ENCODE data around the gene REV1.
A peak's percentile ranks its signal among the peaks of the same experiment; 100 is the strongest.
"Not testable (repeated sequence)": the region's sequence is repeated elsewhere in the genome, so short reads cannot be mapped to it uniquely, and the experiment has no call there.

REV1 gene

DNA sequence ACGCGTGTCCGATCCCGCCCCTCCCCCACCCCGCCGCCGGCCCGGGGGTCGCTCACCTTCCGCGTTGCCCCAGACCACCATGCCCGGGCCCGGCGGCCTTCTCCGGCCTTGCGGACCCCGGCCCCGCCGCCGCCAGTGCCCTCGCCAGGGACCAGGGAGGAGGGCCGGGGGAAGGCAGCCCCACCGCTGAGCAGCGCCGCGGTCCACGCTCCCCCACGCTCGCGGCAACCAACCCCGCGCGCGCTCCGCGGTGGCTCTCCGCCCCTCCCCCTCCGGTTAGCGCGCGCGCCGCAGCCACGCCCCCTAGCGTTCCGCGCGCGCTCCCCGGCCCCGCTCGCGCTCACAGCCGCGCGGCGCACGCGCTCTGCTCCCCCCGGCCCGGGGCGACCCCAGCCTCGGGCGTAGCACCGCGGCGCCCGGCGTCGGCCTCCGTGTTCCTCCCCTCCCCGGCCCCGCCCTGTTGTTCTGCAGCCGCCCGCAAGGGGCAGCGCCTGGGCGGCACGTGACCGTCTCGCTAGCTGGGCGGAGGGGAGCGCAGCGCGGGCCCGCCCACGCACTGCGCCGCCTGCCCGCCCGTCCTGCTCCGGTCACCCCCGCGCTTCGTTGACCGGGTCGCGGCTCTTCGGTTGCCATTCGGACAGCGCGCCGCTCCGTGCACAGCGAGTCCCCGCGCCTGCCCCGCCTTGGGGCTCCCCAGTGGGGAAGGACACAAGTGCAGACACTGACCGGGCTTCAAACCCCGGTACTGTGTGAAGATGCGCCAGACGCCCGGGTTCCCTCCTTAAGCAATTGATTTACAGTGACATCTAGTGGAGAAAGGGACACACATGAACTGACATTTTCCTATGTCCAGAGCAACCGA, at the start of gene REV1:
REV1 (minus strand) TSS at position 257 of the 862 bp plus-strand sequence. CDS start 25,042 bp downstream, outside the sequence.
- peak; percentile 73 to 90 for DNase-seq (ENCODE audit: low read depth in 2 of 2, low spot score in 1 of 2)

DNA sequence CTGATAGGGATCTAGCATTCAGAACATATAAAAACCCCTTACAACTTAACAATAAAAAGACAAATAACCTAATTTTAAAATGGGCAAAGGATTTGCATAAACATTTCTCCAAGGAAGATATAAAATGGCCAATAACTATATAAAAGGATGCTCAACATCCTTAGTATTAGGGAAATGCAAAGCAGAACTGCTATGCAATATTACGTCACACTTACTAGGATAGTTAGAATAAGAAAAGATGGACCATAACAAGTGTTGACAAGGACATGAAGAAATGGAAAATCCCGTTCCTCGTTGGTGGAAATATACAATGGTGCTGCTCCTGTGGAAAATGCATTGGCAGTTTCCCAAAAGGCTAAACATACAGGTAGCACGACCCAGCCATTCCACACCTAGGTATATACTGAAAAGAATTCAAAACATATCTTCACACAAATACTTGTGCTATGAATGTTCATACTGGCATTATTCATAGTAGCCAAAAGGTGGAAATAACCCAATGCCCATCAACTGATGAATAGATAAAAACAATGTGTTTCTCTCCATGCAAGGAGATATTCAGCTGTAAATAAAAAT, 48.2 kb upstream of the REV1 start:
- DNase-seq (ENCODE audit: low read depth in 2 of 2, low spot score in 1 of 2), result no peak

DNA sequence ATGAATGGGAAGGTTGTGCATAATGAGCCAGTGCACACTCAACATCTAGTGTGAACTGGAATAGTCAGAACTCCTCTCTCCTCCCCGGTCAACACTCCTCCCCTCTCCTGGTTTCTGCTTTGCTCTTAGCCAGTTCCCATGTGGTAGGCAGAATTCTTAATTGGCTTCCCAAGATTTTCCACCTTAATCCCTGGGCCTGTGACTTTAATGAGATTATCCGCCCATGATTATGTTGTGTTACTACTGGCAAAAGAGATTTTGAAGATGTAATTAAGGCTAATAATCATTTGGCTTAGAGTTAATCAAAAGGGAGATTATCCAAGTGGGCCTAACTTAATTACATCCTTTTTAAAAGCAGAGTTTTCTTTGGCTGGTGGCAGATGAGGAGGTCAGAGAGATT, 34.2 kb upstream of the REV1 start:
- no peak for DNase-seq (ENCODE audit: low read depth in 2 of 2, low spot score in 1 of 2)

DNA sequence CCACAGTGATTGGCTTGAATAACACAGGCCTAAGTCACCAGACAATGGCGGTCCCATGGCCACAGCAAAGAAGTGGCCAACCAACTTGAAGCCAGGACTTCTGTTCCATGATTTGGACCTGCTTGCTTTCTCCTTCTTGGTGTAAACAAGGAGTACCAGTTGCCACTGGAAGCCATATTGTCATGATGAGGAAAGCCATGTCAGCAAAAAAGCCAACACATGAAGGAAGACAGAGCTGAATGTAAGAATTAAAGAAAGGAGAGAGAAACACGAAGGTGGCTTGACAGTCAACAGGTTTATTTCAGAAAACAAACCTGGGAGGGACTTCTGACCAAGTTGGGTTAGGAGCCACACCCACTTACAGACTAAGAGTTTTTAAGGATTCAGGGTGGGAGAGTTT, 32.3 kb upstream of the REV1 start:
- no peak for DNase-seq (ENCODE audit: low read depth in 2 of 2, low spot score in 1 of 2)

DNA sequence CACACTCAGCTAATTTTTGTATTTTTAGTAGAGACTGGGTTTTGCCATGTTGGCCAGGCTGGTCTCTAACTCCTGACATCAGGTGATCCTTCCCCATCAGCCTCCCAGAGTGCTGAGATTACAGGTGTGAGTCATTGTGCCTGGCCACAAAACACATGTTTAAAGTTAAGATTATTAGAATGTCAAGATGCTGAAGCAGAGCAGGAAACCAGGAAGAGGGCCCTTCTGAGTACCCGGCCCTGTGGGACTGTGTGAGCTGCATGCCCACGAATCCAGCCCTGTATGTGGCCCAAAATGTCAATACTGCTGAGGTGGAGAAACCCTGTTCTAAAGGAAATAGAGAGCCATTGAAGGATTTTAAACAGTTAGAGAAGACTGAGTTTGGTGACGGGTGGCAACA, 31.0 kb upstream of the REV1 start:
- no peak for DNase-seq (ENCODE audit: low read depth in 2 of 2, low spot score in 1 of 2)

DNA sequence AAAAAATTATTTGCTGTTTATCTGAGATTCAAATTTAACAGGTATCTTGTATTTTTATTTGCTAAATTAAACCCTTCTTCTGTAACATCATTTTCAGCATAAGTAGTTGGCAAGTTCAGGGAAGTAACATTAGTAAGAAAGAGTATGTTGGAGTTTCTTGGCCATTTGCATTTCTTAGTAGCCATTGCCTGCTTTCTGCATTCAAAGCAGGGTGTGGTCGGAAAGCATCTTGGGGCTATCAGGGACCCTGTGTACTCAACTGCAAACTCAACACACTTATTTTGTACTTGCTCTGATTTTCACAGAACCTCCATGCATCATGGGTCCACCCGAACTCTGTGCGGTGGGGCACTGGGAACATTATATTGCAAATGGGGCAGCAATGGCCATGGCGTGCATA, 30.4 kb upstream of the REV1 start:
- no peak for DNase-seq (ENCODE audit: low read depth in 2 of 2, low spot score in 1 of 2)

DNA sequence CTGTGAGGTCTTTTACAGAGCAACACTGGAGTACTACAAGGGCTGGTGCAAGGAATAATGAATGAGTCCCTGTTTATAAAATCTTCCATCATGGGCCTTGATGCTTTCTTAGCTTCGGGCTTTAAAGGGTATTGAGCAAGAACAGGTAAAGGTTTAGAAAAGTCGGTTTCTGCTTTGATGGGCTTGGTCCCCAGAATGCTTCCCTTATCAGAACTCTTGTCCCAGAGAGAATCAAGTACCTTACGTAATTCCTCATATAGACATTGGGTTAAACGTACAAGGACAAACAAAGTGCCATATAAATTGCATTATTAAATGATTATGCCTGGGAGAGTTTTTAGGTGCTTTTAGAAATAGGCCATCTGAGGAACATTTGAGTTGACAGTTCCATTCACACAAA, 24.5 kb upstream of the REV1 start:
- DNase-seq (ENCODE audit: low read depth in 2 of 2, low spot score in 1 of 2), result no peak

DNA sequence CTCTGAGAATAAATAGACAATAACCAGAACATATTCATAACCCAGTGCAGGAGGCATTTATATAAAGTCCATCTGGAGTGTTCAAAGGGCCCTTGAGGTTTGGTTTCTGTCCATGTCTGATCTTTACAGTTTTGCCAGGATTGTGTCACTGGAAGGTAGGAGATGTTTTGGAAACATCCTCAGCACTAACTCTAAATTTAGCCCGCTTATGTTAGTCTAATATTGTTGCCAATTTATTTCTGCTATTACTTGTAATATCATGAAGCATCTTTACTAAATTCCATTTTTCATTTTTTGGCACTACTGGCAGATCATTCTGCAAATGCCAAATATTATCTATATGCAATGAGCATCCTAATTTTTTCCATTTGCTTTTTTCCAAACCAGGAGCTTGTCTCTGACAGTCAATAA, 22.4 kb upstream of the REV1 start:
- DNase-seq (ENCODE audit: low read depth in 2 of 2, low spot score in 1 of 2), result no peak

DNA sequence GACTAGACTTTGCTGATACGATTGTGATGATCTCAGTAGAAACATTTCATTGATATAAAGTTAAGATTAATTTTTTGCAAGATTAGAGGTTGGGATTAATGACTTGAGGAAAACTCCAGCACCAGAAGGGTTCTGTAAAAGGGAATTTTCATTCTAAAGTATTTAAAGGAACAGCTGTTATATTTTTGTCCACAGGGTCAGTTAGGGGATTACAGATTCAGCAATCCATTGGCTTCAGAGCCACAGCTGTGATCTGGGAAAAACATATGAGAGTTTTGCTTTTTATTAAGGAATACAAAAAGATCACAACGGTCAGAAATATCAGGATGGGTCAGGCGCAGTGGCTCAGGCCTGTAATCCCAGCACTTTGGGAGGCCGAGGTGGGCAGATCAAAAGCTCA, 19.6 kb upstream of the REV1 start:
- DNase-seq (ENCODE audit: low read depth in 2 of 2, low spot score in 1 of 2), result no peak

DNA sequence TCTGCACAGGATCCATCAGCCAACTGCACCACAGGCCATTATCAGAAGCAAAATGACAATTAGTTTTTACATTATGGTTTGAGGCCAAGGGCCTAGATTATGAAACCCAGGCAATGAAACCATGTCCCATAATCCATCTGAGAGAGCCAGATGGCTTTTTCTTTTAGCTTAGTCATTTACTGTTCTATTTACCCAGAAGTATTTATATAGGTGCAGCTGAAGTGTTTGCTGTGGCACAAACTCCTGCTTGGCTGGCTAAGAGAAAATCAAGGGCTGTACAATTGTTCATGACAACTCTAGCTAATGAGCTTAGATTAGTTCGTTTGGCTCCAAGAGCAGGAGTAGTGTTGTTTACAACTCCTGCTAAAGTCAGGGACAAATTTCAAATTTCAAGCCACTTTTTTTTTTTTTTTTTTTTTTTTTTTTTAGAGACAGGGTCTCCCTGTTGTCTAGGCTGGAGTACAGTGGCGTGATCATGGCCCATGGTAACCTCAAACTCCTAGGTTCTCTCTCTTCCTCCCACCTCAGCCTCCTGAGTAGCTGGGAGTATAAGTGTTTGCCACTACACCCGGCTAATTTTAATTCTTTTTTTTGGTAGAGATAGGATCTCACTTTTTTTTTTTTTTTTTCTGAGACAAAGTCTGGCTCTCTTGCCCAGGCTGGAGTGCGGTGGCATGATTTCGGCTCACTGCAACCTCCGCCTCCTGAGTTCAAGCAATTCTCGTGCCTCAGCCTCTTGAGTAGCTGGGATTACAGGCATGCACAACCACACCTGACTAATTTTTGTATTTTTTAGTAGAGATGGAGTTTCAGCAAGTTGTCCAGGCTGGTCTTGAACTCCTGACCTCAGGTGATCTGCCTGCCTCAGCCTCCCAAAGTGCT, 18.4 kb upstream of the REV1 start:
- no peak for DNase-seq (ENCODE audit: low read depth in 2 of 2, low spot score in 1 of 2)

DNA sequence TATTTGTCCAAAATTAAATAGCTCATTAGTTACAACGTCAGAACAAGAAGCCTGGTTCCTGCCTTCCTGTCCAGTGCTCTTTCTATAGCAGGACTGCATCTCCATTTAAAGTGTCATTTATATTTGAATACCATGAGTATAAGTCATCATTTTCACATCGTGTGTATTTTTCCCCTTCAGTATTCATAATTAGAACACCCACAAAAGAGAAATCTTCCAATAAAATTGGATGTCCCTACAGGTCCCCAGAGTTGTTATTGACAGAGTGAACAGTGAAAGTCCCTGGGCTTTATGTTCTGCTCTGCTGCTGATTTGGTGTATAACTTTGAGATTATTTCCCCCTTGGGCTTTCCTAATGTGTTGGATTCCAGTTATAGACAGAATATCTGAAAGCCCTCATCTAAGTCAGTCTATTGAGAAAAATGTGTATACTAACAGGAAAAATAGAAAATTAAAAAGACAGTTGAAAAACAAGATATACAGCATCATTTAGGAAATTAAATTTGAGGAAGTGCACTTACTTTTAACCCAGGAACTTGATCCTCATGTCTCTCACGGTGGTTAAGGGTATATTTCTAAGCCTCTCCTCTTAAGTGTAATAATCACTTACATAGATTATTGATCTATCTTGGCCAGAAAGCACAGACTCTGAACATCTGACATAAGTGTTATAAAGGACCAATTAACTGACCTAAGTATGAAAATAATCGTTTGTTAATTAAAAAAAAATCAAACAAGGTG, 15.2 kb upstream of the REV1 start:
- no peak for DNase-seq (ENCODE audit: low read depth in 2 of 2, low spot score in 1 of 2)

DNA sequence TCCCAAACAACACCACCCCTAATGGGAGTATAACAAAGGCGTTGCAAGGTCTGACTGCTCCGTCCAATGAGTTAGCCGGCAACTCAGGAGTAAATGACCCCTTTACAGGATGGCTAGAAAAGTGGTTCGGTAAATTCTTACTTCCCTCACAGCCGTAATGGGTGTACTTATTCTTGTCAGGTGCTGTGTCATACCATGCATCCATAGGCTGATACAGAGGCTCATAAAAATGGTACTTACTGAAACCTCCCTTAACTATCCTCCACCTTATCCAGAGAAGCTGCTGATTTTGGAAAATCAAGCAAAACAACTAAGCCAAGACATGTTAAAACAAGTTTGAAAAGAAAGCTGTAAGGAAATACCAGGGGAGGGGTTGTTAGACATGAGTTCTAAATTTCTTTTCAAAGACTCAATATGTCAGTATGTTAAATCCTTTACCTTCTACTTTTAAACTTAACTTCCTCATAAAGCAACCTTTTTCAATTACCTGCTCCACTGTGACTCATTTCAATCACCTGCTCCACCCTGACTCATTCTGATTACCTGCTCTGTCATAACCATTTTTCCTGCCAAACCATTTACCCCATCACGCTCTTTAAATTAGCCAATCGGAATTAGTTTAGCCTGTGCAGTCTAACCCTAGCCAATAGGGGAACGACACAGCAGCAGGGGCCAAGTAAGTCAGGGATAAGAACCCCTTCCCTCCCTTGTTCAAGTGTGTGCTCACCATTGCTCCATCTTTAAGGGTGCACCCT, 14.0 kb upstream of the REV1 start:
- not testable (repeated sequence) for DNase-seq (ENCODE audit: low read depth in 2 of 2, low spot score in 1 of 2)

DNA sequence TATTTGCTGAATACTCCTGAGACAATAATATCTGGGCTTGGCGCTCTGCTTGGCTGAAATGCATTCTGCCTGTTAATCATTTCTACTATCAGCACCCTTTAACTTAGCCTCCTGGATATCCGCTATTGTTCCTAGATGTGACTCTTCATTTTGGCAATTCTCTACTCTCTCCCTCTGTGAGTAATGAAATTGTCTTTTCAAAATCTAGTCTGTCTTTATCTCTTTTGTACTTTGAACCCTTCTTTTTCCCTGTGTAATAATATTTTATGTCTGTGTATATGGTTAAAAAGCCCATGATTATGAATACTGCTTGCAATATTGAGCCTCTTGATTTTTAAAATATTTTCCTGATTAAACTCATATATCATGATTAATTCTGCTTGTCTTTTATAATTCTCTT, 6.2 kb upstream of the REV1 start:
- no peak for DNase-seq (ENCODE audit: low read depth in 2 of 2, low spot score in 1 of 2)

DNA sequence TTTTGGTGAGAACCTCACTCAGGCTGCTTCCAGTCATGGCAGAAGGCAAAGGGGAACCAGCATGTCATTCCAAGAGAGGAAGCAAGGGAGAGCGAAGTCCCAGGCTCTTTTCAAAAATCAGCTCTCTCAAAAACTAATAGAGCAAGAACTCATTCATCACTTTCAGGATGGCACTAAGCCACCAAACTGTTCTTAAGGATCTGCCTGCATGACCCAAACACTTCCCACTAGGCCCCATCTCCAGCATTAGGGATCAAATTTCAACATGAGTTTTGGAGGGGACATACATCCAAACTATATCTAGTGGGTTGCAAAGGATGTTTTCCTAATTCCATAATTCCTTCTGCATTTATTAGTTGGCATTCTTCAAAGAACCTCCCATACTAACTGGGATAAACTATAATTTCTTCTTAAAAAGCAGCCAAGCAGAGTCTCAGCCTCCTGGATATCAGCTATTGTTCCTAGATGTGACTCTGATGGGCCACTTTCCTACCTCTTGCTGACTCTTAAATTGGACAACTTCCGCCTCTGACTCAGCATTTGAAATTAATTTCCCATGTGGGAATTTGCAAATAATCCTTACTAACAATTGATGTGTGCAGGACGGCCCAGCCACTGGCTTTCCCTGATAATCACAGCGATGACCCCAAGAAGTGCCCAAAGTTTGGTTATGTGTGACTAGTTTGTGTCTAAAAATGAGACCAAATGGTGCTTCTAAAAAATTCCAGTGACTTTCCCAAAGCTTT, 5.5 kb upstream of the REV1 start:
- DNase-seq (ENCODE audit: low read depth in 2 of 2, low spot score in 1 of 2), result no peak

DNA sequence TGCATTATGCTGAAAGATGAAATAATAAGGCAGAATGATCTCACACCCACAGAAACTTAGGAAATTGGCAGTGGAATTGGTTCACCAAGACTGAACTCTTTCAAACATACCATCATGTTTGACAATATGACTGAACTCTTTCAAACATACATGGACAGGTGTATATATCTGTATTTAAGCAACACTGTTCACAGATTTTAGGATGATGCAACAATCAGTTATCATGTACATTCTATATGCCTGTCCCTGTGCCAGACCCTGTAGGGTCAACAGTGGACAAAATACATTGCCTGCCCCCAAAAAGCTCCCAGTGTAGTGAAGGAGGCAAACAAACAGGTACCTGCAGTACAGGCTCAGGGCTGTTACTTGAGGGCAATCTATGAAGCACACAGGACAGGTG, 2.9 kb upstream of the REV1 start:
- no peak for DNase-seq (ENCODE audit: low read depth in 2 of 2, low spot score in 1 of 2)

DNA sequence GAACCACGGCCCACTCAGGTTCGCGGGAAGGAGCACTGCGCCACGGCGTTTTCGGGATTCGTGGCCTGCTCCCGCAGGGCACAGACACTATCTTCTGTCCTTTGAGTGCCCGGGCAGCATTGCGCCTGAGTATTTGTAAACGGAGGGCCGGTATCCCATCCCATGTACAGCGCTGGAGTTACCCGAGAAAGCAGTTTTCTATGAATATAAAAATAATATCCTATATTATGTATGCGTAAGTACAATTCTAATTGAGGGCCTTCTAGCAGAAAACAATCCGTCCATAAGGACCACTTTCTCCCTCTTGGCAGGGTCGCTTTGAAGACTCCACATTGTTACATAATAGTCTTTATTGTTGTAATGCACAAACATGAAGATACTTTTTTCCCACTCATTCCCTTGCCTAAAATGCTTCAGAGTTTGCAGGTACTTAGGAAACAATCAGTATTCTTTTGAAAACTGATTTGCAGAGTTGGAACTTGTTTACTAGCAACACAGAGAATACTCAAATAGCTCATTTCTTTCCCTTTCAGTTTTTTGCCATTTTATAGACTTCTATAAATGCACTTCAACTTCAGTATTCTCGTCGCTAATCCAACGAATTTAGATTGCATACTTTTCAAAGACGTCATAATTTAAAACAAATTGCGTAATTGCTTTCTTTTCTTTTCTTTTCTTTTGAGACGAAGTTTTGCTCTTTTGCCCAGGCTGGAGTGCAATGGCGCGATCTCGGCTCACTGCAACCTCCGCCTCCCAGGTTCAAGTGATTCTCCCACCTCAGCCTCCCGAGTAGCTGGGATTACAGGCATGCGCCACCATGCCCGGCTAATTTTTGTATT, 1.0 kb upstream of the REV1 start:
- DNase-seq (ENCODE audit: low read depth in 2 of 2, low spot score in 1 of 2), result no peak

DNA sequence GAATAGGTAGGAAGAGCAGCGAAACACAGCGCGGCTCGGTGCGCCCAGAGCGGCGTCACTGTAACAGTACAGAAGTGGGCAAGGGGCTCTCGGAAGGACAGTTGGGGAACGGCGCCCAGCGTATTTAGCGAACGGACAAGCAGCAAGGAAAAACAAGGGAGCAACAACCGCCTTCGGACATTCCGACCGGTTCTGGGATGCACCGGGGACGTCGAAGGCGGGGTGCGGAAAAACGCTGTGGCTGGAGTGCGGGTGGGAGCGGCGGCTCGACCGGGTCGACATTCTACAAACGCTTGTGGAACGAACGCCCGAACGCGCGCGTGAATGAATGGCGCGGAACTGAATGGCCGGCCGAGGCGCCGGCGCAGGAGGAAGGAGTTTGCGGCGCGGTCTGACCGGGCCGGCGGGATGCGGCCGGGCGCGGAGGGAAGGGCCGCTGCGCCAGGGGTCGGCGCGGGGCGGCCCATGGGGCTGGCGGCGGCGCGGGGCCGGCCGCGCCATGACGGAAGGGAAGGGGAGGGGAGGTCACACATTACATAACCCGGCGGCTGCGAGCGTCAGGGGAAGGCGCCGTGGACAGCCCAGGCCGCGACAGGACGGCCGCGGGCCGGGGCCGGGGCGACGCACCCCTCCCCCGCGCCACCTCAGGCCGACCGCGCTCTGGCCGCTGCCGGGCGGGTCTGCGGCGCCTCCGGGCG, 605 bp downstream of the REV1 start:
- DNase-seq (ENCODE audit: low read depth in 2 of 2, low spot score in 1 of 2), result peak in 1 of 2 donors; percentile 10

DNA sequence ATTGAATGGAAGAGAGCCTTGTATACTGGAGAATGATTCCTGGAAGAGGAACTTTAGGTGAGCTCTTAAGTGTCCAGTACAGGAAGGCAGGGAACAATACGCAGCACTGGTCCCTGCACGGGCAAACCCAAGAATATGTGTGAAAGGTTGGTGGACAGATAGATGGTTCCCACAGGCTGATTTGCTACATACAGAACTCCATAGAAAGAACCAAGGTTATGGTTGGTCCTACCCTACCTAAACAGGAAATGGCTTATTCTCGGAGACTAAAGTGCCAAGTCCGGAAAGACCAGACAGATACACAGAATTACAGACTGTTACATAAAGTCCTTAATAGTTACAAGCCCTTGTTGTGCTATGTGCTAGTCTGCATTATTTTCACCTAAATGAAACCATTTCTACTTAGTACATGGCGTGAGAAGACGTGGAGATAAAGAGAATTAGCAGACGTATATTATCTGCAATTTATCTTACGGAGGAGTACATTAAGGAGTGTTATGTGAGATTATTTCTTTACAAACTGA, 1.2 kb downstream of the REV1 start:
- DNase-seq (ENCODE audit: low read depth in 2 of 2, low spot score in 1 of 2), result no peak

Measured in stimulated activated CD8-positive, alpha-beta memory T cell treated with anti-CD3 and anti-CD28 coated beads, Interleukin-4, amount 100 ng/mL, for 4 hours (primary cell).